CD4-positive, alpha-beta T cell treated with Interleukin-4 for 1 hour (primary cell): Measurements from ENCODE around the gene ZNF792.
"Not testable (repeated sequence)": the region's sequence is repeated elsewhere in the genome, so short reads cannot be mapped to it uniquely, and the experiment has no call there.

Experiments used
- DNase-seq, 2 donors: peaks; one replicate each; pipeline ENCODE4 v3.0.0-alpha.2; 2020 to 2022

Gene ZNF792

DNA sequence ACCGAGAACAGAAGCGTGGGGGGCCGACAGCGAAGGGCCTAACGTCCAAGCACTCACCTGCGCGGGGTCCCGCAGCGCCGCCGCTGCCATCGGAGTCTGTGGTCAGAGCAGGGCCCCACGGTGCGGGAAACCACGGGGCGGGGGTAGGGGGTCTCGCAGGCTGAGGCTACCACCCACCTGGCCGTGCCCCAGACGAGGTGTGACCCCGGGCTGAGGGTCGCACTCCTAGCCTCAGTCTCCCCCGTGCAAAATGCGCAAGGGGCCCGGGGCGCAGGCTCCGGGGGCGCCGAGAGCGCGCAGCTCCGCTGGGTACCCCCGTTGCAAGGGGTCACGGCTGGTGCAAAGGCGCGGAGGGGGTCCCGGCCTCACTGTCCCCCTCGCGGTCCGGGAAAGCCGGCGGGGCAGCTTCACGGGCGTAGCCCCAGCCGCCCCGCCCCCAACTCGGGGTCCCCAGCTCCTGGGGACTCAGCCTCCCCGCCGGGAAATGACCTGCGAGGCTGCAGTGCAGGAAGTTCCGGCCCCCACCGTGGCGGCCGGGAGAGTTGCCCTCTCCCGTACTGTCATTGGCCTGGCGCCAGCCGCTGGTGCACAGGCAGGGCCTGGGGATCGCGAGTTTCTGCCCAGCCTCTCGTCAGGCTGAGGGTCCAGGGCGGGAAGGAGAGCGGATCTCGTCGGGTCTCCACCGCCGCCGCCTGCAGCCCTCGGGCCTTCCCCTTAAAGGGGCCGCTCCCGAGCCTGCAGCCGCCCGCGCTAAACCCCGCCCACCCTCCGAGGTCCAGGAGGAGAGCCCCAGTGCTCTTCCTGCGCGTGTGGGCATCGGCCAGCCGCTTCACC is at the start of gene ZNF792:
TSS of gene ZNF792 (minus strand) at position 657 of the 834 bp plus-strand sequence. CDS start at position 90, 567 bp downstream.
- DNase-seq = peak; percentile 17 to 39

DNA sequence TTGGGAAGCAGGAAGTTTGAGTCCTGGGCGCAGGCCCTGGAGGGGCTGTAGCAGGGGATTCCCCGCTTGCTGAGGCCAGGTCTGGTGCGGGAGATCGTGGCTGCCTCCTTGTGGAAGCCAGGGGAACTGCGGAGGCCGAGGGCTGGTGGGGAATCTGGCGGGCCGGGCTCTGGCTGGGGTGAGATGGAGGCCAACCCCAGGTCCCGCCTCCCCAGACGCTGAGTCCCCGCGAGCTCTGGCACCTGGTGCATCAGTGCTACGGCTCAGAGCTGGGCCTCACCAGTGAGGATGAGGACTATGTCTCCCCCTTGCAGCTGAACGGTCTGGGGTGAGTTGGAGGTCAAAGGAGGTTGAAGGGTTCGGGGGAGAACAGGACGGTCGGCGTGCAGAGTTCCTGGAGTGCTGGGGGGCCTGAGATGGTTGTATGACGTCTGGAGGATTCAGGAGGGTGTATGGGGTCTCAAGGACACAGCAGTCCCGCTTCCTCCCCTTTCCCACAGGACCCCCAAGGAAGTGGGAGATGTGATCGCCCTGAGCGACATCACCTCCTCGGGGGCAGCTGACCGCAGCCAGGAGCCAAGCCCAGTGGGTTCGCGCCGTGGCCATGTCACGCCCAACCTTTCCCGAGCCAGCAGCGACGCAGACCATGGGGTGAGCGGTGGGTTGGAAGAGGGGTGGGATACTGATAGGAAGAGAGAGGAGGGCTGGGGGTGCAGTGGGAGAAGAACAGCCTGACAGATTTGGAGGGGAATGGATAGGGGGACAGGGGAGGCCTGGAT is 49.2 kb upstream of the ZNF792 start:
- peak; percentile 85 to 86 for DNase-seq

DNA sequence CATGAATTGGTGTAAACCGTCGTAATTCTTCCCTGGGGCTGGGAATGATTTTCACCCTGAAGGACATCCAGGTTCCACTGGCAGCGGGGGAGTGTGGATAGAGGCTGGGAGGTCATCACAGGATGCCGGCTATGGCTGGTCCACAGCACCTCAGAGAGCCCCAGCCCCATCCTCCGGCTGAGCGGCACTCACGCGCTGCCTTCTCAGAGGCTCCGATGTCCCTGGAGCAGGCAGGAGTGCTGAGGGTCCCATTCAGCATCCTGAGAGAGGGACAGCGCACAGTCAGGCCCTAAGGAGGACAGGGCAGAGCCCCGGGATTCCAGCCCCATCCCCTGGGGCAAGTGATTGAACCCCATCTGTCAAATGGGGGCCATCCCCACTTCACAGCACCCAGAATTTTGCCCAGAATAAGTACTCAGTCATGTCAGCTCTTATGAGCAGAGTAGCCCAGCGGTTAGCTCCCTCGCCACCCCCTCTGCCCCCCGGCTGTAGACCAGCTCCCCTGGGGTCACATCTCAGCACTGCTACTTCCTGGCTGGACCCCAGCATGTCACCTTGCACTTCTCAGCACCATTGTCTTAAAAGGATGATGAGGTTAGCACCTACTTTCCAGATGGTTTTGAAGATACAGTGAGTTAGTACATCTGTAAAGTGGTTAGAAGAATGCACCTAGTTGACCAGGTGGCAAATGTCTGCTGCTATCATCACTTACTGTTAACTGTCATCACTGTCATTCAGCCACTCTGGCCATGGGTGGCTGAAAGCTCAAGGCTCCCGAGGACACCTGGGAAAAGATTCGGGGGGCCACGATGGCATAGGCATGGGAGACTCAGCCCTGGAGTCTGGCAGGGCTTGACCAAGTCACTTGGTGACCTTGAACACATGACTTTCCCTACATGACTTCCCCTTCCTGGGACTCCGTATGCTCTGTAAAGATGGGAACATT is 48.0 kb upstream of the ZNF792 start:
- peak in 1 of 2 donors; percentile 38 for DNase-seq

DNA sequence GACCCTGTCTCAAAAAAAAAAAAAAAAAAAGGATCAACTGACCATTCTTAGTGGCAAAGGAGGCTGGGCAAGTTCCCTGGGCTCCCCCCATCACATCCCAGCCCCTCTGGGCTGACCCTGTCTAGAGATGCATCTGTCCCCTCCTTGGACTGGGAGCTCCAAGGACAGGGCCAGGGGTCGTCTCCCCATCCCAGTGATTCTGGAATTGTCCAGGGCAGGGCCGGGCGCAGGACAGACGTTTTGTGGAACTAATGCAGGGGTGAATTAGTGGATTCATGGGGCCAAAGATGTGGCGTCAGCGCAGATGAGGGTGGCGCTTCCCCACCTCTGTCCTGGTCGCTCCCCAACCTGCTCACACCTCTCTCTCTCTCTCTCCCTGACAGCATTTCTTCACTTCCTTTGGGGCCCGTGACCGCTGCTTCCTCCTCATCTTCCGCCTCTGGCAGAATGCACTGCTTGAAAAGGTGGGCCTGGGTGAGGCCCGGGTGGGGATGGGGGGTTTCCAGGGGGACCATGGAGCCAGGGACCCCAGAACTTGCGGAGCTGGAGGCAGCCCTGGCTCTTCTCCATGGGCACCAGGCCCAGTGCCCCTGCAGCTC is 47.2 kb upstream of the ZNF792 start:
- DNase-seq = peak; percentile 49 to 57

DNA sequence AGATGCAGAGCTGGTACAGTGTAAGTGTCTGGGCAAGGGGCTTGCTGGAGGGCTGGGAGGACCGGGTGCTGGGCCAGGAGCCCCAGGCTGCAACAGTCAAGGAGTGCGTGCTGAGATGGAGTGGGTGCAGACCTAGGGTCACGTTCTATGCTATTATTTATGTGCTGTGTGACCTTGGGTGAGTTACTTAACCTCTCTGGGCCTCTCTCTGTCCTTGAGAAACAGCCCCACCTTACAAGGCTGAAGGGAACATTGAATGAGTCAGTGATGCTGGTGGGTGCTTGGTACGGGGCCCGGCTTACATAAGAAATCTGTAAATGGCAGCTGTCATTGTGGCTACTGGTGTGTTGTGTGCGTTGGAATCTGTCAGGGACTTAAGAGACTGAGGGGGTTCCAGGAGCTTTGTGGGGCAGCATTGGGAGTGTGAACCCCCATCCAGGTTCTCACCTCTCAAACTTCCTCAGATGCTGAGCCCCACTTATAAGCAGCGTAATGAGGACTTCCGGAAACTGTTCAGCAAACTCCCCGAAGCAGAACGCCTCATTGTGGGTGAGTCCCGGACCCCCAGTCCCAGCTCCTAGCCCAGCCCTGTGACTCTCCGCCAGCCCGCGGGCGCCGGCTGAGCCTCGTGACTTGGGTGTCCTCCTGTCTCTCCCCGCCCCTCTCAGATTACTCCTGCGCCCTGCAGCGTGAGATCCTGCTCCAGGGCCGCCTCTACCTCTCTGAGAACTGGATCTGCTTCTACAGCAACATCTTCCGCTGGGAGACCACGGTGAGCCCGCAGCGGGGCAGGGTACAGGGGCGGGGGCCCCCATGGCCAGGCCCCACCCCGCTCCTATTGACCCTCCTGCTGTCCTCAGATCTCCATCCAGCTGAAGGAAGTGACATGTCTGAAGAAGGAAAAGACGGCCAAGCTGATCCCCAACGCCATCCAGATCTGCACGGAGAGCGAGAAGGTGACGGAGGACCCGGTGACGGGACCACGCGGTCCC is 45.7 kb upstream of the ZNF792 start:
- no peak for DNase-seq

- DNase-seq = no peak
Observed at GRCh38 chr19:35008891-35009341, 44.9 kb upstream of the ZNF792 start.

DNA sequence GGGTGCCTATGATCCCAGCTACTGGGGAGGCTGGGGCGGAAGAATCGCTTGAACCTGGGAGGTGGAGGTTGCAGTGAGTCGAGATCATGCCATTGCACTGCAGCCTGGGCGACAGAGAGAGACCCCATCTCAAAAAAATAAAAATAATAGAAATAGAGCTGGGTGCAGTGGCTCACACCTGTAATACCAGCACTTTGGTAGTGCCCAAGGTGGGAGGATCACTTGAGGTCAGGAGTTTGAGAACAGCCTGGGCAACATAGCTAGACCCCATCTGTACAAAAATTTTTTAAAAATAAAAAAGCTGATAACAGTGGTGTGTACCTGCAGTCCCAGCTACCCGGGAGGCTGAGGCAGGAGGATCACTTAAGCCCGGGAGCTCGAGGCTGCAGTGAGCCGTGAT is 43.4 kb upstream of the ZNF792 start:
- not testable (repeated sequence) for DNase-seq

- DNase-seq = no peak
Observed at GRCh38 chr19:35006999-35007365, 43.0 kb upstream of the ZNF792 start.

DNA sequence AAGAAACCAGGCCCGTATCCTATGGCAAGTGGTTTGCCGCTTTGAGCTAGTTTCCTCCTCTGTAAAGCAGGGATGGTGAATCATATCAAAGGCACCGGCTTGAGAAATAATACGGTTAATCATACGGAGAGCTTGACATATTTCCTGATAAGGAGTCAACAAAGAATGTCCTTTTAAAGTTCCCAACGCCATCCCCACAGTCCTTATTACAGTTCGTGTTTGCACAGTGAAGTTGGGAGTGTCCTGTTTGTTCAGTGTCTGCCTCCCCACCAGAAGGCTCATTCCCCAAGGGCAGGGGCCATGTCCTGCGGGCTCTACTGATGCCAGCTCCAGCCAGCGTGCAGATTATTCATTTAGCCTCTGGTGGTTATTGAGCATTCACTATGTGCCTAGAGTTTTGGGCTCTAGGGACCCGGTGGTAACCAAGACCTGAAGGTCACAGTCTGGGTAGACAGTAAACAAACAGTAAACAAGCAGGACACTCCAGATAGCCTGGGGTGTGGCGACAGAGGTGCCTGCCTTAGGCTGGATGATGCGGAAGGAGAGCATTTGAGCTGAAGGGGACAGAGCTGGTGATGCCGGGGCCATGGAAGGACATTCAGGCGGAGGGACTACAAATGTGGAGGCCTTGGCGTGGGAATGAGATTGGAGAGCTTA is 42.4 kb upstream of the ZNF792 start:
- DNase-seq = no peak

DNA sequence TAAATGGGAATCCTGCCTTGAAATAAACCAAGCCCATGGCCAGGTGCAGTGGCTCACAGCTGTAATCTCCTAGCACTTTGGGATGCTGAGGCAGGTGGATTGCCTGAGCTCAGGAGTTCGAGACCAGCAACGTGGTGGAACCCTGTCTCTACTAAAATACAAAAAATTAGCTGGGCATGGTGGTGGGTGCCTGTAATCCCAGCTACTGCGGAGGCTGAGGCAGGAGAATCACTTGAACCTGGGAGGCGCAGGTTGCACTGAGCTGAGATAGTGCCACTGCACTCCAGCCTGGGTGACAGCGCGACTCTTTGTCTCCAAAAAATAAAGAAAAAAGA is 41.9 kb upstream of the ZNF792 start:
- DNase-seq = not testable (repeated sequence)

DNA sequence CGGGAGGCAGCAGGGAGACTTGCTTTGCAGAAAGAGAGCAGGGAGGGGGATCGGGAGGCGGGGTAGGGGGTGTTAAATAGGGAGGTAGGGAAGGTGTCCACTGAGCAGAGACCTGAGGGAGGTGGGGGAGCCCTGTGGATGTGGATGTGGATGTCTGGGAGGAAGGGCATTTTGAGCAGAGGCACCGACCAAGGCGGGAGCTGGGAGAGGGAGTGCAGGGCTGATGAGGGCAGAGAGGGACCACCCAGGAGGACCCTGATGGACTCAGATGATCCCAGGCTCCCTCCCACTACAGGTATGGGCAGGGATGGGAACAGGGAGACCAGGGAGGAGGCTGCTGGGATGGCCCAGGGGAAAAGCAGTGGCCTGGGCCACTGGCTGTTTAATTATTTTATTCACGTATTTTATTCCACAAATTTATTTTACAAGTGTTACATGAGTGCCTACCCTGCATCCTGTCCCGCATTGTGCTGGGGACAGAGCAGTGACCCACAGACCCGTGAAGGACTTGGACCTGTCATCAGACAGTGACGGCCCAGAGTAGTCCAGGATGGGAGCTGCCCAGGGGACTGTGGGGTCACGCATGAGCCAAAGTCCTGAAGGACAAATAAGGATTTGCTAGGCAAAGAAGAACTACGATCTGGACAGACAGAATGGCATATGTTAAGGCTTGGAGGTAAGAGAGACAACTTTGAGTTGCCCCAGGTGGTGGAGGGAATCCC is 41.4 kb upstream of the ZNF792 start:
- no peak for DNase-seq

- no peak for DNase-seq
Observed at GRCh38 chr19:35004517-35005255, 40.7 kb upstream of the ZNF792 start.

DNA sequence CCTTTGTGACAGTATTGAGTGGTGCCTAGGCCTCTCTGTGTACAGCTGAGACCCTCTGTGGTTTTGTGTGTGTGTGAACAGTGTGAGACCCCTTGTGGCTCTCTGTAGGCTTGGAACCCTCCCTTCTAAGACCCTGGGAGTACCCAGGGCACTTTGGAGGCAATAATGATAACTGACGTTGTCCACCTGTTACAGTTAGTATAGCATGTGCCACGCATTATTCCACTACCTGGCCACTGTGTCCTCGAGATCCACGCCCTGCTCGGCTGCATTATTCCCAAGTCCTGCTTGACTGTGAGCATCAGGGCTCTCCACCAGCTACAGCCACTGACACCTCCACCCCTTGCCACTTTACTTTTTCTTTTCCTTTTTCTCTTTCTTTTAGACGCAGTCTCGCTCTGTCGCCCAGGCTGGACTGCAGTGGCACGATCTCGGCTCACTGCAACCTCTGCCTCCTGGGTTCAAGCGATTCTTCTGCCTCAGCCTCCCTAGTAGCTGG is 38.1 kb upstream of the ZNF792 start:
- no peak for DNase-seq

- DNase-seq = peak; percentile 50 to 61
Observed at GRCh38 chr19:35000647-35001501, 36.8 kb upstream of the ZNF792 start.

GRCh38 chr19:35000338-35000646 is 36.3 kb upstream of the ZNF792 start:
- DNase-seq = no peak

- peak; percentile 73 to 76 for DNase-seq
Observed at GRCh38 chr19:34999498-35000337, 35.7 kb upstream of the ZNF792 start, which contains the start of gene GRAMD1A. TSS of gene GRAMD1A (plus strand) at chr19:35000323. CDS start at chr19:35000479, 156 bp downstream.
